Measurements from ENCODE around the gene TLE3. TPM values are rescaled to one million over a fixed set of nuclear protein-coding genes. Genes with fewer than 3 reads are reported as not detected.

TLE3 gene
- total and polyA plus RNA-seq, 2 of the 13 experiments (the other 11 are each of a cell fraction or from before 2014, with no cell fraction given), result 11.9 to 13.8 TPM

- Histone ChIP-seq H3K4me1 (ENCODE audit: insufficient read depth, low read length) (no peaks in the 10 kb centered on the region), H3K27ac (ENCODE audit: extremely low read length, insufficient read depth, low read length) (no peak overlapping the region), H4K20me1 (ENCODE audit: insufficient read depth, low read length) (peaks cover 4% of the 10 kb centered on the region; the same call in 1 of the 2 replicates), H3K36me3 (replicated peaks in 1 of 2; ENCODE audit: control insufficient read depth in 1 of 2, insufficient read depth in 2 of 2, low read length in 2 of 2) (no peaks in the 10 kb centered on the region), H3K27me3 (ENCODE audit: control insufficient read depth in 1 of 2, insufficient read depth in 2 of 2, low read length in 2 of 2) (peaks cover 4 to 59% of the 10 kb centered on the region in 2 experiments), H3K4me2 (ENCODE audit: low read depth, low read length) (no peak overlapping the region), H2AFZ (ENCODE audit: low read length) (no peak overlapping the region), H3K9ac (ENCODE audit: insufficient read depth, low read depth, low read length) (no peak overlapping the region), H3K79me2 (ENCODE audit: insufficient read depth, low read length) (no peaks in the 10 kb centered on the region), H3K9me3 (ENCODE audit: low read length) (no peaks in the 10 kb centered on the region), H3K4me3 (replicated peaks in 1 of 3; ENCODE audit: insufficient read depth in 1 of 3, low read depth in 2 of 3, low read length in 3 of 3) (no peak overlapping the region)
- no peak for TF ChIP-seq PHF20 (CRISPR knock-in tag; IDR thresholded peaks at IDR 0.05)
- TF ChIP-seq JUND (CRISPR knock-in tag; IDR thresholded peaks at IDR 0.05), result no peak
- TF ChIP-seq, protein P1, sequence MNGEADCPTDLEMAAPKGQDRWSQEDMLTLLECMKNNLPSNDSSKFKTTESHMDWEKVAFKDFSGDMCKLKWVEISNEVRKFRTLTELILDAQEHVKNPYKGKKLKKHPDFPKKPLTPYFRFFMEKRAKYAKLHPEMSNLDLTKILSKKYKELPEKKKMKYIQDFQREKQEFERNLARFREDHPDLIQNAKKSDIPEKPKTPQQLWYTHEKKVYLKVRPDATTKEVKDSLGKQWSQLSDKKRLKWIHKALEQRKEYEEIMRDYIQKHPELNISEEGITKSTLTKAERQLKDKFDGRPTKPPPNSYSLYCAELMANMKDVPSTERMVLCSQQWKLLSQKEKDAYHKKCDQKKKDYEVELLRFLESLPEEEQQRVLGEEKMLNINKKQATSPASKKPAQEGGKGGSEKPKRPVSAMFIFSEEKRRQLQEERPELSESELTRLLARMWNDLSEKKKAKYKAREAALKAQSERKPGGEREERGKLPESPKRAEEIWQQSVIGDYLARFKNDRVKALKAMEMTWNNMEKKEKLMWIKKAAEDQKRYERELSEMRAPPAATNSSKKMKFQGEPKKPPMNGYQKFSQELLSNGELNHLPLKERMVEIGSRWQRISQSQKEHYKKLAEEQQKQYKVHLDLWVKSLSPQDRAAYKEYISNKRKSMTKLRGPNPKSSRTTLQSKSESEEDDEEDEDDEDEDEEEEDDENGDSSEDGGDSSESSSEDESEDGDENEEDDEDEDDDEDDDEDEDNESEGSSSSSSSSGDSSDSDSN (CRISPR knock-in tag; IDR thresholded peaks at IDR 0.05), result no peak
- no peak for TF ChIP-seq CERS6 (CRISPR knock-in tag; IDR thresholded peaks at IDR 0.05)
- TF ChIP-seq HOXA7 (CRISPR knock-in tag; IDR thresholded peaks at IDR 0.05), result no peak
- no peak for TF ChIP-seq TAF1 (CRISPR knock-in tag; IDR thresholded peaks at IDR 0.05)
- TF ChIP-seq, protein P2, sequence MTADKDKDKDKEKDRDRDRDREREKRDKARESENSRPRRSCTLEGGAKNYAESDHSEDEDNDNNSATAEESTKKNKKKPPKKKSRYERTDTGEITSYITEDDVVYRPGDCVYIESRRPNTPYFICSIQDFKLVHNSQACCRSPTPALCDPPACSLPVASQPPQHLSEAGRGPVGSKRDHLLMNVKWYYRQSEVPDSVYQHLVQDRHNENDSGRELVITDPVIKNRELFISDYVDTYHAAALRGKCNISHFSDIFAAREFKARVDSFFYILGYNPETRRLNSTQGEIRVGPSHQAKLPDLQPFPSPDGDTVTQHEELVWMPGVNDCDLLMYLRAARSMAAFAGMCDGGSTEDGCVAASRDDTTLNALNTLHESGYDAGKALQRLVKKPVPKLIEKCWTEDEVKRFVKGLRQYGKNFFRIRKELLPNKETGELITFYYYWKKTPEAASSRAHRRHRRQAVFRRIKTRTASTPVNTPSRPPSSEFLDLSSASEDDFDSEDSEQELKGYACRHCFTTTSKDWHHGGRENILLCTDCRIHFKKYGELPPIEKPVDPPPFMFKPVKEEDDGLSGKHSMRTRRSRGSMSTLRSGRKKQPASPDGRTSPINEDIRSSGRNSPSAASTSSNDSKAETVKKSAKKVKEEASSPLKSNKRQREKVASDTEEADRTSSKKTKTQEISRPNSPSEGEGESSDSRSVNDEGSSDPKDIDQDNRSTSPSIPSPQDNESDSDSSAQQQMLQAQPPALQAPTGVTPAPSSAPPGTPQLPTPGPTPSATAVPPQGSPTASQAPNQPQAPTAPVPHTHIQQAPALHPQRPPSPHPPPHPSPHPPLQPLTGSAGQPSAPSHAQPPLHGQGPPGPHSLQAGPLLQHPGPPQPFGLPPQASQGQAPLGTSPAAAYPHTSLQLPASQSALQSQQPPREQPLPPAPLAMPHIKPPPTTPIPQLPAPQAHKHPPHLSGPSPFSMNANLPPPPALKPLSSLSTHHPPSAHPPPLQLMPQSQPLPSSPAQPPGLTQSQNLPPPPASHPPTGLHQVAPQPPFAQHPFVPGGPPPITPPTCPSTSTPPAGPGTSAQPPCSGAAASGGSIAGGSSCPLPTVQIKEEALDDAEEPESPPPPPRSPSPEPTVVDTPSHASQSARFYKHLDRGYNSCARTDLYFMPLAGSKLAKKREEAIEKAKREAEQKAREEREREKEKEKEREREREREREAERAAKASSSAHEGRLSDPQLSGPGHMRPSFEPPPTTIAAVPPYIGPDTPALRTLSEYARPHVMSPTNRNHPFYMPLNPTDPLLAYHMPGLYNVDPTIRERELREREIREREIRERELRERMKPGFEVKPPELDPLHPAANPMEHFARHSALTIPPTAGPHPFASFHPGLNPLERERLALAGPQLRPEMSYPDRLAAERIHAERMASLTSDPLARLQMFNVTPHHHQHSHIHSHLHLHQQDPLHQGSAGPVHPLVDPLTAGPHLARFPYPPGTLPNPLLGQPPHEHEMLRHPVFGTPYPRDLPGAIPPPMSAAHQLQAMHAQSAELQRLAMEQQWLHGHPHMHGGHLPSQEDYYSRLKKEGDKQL (CRISPR knock-in tag; IDR thresholded peaks at IDR 0.05; ENCODE audit: low read depth), result no peak
- FAIRE-seq (no peak), DNase-seq (ENCODE audit: low spot score) (no peak), ATAC-seq (peak; percentile 40; the same call in 1 of the 3 replicates)
- WGBS (ENCODE audit: low lambda C conversion rate), result 4% methylated on average over 5 of the region's 10 CpGs
- intact Hi-C loops (cut with micrococcal nuclease; ENCODE audit: unreplicated experiment) (no loop called here), in situ Hi-C loops (cut with HindIII; ENCODE audit: extremely low pct_ligation_motif_present, low pct_unique_long_range_greater_than_20kb) (no loop called here)
- ChIA-PET CTCF (ENCODE audit: low intra/inter-chr PET ratio, low total read pairs) (no interaction called here), POLR2A (no interaction called here)
- BruUV-seq (replicated peaks), result no TSS peak
Observed at GRCh38 chr15:70035051-70035718, 62.5 kb downstream of the TLE3 start.
